Right lung (tissue), 5 donors: ENCODE data around the gene ADSL. TPM values are rescaled to one million over a fixed set of nuclear protein-coding genes. Genes with fewer than 3 reads are reported as not detected.

Source experiments
- DNase-seq, 2 donors: peaks; one replicate each; pipeline ENCODE4 v3.0.0-alpha.2; 2013
- polyA plus RNA-seq, 5 donors: library from polyadenylated mRNA; unstranded; fragments of 120-200 nt; gene quantifications; one replicate each; pipeline versions ENCODE4 v1.2.1 to v1.2.3, GENCODE V29; 2013; ENCODE audit warnings: inconsistent platforms in 1 of 5, low replicate concordance in 1 of 5; ENCODE audit not compliant: insufficient read length in 5 of 5, insufficient read depth in 1 of 5

The ADSL gene
- polyA plus RNA-seq, 5 donors: 94.3 to 114 (median 99.8) TPM

DNA sequence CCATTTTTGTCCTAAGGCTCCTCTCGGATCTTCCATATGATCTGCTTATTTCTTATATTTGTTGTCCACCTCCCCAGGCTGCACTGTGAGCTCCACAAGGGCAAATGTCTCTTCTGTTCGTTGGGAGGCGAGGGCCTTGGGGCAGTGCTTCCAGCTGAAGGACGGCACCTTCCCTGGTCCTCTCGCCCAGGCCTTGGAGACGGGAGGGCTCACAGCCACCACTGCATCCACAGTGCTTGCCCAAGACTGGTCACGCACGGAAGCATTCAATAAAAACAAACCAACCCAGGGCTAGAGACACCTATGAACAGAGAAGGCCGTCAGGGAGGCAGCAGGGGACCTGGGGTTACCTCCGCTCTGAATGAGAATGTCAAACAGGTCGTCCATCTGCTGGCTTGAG, 70.3 kb downstream of the ADSL start:
- DNase-seq: no peak

DNA sequence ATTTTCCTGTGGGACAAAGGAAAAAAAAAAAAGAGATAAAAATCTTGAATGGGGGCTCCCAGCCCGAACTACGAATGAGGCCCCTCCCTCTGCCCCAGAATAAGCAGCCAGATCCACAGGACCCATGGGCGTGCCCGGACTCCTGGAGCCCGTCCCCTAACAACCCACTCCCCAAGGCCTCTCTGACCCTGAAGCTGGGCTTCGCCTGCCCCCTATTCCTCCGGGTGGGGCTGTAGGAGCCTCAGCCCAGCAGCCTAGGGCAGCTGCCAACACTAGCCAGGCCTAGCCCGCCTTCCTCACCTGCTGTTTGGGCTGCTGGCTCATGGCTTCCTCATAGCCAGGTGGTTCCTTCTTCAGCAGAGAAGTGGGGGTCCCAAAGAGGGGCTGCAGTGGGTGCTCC, 70.7 kb downstream of the ADSL start:
- no peak for DNase-seq

- DNase-seq: no peak
These were observed 71.6 kb downstream of the ADSL start for GRCh38 chr22:40417881-40418280.

DNA sequence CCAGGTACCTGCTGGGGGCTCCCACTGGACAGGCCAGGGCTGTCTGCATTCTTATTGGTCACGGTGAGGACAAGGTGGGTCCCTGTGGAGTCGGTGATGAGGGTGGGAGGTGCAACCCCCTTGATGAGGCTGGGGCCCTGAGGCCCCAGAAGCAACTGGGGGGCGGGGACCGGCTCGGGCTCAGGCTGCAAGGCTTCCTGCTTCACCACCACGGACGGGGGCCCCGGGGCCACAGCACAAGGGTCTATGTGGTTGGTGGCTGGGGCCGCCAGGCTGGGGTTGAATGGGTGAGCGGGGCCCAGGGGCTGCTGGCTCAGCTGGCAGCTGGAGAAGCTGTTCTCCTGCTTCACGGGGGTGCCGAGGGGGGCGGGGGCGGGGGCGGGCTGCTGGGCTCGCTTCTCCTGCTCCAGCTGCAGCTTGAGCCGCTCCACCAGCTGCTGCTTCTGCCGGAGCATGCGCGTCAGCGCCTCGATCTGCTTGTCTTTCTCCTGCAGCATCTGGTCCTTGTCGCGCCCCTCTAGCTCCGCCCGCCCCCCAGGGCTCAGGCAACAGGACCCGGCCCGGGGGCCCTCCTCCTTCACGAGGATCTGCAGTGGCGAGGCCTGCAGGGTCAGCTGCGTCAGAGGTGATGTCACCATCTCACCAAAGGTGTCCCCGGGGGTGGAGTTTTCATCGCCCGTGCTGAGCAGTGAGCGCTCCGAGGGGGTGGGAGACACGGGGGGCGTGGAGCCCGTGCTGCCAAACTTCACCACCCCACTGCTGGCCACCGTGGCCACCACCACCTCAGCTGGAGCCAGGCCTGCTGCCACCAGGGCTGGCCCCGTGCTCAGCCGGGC, 72.3 kb downstream of the ADSL start:
- DNase-seq: peak; percentile 55 to 59

- DNase-seq: no peak
These were observed 73.4 kb downstream of the ADSL start for GRCh38 chr22:40419718-40420117.

- DNase-seq: no peak
These were observed 74.2 kb downstream of the ADSL start for GRCh38 chr22:40420341-40421081.

- no peak for DNase-seq
These were observed 74.7 kb downstream of the ADSL start for GRCh38 chr22:40421082-40421350.

DNA sequence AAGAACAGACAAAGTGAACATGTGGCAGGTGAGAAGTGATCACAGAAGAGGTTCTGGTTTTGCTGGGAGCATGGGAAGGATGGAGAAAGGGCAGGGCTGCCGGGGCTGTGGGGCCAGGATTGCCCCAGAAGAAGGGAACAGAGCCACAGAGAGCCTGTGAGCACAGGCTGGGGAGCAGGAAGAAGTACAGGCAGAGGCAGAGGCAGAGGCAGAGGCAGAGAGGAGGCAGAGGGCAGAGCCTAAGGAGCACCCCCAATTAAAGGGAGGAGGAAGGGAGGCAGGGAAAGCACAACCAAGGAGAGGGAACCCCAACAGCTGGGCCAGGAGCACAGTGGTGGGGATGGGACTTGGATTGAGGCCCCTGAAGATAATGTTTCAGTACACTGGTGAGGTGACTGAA, 75.6 kb downstream of the ADSL start:
- no peak for DNase-seq

GRCh38 chr22:40422558-40423309, 76.4 kb downstream of the ADSL start:
- no peak for DNase-seq

- DNase-seq: no peak
These were observed 77.0 kb downstream of the ADSL start for GRCh38 chr22:40423310-40423688.

DNA sequence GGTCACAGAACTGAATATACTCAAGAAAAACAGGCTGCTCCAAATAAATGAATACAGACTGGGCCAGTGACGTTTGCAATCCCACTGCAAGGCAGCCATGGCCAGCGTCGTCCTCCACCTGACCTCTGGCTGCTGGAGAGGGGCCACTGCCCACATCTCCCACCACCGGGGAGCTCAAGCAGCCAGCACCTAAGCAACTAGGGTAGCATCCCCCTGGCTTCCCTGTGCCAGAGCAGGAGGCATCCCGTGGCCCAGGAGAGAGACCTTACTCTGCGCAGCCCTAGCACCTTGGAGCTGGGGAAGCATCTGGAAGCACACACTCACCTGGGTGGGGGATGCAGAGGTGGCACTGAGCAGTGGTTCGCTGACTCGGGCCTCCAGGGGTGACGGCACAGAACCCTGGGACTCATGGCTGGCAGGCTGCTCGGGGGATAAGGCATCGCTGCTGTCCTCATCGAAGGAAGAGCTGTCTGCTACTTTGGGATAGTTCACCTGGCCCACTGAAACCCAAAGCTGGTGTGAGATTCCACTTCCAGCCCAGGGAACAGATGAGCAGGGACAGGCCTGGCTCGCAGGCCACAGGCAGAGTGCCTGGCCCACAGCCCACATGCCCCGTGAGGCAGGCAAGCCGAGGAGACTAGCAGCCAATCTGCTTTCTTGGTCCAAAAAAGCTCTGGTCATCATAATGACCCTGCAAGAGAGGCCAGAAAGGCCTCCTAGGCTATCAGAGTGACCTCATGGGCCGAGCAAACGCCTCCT, 77.8 kb downstream of the ADSL start:
- no peak for DNase-seq

GRCh38 chr22:40425082-40425481, 78.8 kb downstream of the ADSL start:
- no peak for DNase-seq

DNA sequence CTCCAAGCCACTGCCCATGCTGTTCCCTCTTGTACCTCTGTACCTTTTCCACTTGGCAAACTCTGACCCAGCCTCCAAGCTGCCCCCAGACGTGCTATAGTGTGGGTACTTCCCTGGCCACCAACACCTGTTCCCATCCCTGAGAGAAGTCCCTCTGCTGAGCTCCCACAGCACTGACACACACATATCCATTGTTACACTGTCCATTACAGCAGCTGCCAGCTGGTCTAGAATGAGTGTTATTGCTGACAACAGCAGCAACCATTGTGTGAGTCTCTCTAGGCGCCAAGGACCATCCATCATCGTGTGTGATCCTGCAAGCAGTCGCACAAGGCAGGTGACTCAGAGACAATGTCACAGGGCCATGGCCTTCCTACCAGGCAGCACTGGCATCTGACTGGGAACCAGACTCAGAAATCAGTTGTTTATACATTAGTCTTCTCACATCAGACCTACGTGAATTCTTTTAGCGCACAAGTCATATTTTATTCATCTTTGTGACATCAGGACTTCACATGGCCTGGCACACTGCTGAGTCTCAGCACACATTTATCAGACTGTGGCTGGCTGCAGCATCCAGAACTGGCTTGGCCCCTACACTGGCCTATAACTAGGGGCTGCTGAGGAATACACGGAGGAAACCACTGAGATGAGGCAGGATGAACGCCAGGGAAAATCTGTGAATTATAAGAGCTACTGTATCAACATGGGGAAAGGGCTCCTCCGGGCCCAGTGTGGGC, 80.5 kb downstream of the ADSL start:
- DNase-seq: no peak

DNA sequence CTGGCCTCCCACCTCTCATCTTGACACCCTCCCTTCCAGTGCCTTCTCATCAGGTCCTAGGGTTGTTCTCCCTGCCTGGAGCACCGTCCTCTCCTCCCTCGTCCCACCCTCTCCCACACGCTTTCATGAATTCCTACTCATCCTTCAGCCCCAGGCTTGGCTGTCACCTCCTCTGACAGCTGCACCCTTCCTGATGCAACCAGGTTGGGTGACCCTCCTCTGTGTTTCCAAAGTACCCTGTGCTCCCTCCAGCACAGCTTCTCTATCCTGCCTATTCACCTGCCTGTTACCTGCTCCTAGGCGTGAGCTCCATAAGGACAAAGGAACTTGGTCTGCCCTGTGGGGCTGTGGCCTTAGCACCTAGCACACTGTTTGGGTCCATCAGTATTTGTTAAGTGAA, 82.5 kb downstream of the ADSL start:
- DNase-seq: no peak

DNA sequence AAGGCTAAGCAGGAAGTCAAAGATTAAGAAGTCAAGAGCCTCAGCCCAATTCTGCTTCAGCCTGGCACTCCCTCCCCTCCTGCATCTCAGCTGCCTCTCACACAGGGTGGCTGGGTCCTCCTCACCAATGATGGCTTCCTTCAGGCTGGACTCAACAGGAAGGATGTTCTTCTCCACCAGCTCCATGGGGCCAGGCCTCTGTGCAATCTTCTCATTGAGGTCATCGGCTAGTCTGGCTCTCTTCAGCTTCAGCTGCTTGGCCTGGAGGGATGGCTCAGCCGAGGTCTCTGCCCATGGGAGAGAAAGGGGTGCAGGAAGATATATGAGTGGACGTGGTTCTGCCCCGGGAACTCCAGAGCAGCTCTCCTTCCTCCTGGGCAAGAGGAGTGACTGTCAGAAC, 83.2 kb downstream of the ADSL start:
- no peak for DNase-seq

GRCh38 chr22:40430991-40431390, 84.7 kb downstream of the ADSL start:
- no peak for DNase-seq

- DNase-seq: no peak
These were observed 85.9 kb downstream of the ADSL start for GRCh38 chr22:40432157-40432556.

DNA sequence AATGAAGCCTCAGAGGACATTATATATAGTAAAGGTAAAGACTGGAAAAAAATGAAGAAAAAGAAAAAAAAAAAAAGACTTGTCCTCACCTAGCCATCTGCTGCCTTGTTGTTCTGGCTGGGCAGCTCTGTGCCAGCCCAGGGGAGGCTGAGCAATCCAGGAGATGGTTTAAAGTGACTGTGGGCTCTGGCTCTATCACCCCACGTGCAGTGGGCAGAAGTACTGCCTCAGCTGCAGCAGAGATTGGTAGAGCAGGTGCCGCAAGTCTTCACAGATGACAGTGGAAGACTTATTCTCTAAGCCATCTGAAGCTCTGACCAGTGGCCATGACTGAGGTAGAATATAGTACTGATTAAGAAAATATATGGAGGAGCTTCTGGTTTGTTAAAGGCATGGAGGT, 86.3 kb downstream of the ADSL start:
- no peak for DNase-seq

DNA sequence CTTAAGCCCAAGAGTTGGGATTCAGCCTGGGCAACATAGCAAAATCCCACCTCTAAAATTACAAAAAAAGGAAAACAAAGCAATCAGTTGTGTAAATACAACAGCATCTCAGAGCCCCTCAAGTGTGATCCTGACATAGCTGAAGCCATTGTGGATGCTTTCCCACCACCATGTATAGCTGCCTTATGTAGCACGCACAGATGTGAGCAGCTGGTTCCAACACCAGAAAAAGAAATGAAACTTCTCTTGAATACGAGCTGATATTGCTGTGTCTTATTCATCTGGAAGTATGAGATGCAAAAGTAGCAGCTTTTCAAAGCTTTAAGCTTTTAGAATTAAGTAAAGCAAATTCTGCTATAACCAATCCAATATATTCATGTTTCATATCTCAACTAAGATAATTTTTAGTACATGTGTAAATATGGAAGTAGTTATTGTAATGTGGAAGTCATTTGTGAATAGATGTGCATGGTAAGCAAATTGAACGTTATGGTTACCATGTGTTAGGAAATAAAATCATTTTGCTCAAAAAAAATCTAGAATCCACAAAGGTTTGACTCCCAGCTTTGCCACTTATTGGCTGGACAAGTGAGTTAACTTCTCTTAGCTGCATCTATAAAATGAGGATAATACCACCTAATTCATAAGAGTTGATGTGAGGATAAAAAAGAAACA, 87.3 kb downstream of the ADSL start:
- peak in 1 of 2 donors; percentile 32 for DNase-seq

DNA sequence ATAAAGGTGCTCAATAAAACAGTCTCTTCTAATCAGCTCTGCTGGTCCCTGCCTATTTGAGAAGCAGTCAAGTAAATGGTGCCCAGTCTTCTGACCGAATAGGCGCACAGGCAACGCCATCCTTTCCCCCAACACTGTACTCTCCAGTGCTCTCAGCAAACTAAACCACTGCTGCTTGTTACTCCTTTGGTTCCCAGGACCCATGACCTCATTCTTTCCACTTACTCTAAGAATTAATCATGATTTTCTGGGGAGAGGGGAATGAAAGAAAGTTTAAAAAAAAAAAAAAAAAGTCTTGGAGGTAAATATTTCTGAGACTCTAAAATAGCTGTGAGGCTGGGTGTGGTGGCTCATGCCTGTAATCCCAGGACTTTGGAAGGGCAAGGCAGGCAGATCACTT, 87.8 kb downstream of the ADSL start:
- DNase-seq: no peak

GRCh38 chr22:40434745-40435144, 88.4 kb downstream of the ADSL start:
- no peak for DNase-seq
